GM10266 (cell line): ENCODE measurements around the gene NLRP3.
"Not testable (repeated sequence)": the region's sequence is repeated elsewhere in the genome, so short reads cannot be mapped to it uniquely, and the experiment has no call there.

Source experiments
- DNase-seq: peaks from one replicate; pipeline ENCODE4 v3.0.0; 2012; ENCODE audit errors: extremely low spot score
- TF ChIP-seq, protein P1 (sequence below): IDR thresholded peaks from 2 replicates; pipeline ENCODE4 v1.5.1; 2012; ENCODE audit warnings: mild to moderate bottlenecking, low read depth; ENCODE audit not compliant: control insufficient read depth, insufficient read depth; ENCODE audit errors: missing control alignments

The NLRP3 gene

DNA sequence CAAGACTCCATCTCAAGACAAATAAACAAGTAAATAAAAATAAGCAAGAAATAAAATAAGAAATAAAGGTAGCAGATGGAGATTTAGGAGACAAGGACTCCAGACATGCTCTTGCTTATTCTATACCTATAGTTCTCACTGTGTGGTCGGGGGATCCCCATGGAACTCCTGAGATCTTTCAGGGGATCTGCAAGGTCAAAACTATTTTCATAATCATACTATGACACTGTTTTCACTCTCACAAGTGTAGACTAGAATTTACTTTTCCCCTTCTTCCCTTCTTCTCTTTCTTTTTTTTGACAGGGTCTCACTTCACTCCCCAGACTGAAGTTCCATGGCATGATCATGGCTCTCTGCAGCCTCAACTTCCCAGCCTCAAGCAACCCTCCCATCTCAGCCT, 29.8 kb upstream of the NLRP3 start:
- no peak for DNase-seq
- TF ChIP-seq, protein P1, sequence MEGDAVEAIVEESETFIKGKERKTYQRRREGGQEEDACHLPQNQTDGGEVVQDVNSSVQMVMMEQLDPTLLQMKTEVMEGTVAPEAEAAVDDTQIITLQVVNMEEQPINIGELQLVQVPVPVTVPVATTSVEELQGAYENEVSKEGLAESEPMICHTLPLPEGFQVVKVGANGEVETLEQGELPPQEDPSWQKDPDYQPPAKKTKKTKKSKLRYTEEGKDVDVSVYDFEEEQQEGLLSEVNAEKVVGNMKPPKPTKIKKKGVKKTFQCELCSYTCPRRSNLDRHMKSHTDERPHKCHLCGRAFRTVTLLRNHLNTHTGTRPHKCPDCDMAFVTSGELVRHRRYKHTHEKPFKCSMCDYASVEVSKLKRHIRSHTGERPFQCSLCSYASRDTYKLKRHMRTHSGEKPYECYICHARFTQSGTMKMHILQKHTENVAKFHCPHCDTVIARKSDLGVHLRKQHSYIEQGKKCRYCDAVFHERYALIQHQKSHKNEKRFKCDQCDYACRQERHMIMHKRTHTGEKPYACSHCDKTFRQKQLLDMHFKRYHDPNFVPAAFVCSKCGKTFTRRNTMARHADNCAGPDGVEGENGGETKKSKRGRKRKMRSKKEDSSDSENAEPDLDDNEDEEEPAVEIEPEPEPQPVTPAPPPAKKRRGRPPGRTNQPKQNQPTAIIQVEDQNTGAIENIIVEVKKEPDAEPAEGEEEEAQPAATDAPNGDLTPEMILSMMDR, result no peak

DNA sequence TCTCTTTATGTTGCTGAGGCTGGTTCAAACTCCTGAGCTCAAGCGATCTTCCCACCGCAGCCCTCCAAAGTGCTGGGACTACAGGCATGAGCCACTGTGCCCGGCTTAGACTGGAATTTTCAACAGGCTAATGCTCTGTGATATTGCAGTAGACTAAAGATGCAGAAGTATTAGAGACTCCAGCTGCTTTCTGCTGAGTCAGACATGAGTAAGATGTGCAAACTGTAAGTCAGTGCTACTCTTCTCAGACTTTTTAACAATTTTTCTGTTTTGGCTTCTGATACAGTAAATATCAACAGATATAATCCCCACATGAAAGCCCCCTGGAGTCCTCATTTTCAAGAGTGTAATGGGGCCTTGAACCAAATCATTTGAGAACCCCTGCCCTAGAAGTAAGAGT, 29.3 kb upstream of the NLRP3 start:
- no peak for DNase-seq
- TF ChIP-seq, protein P1, result no peak

DNA sequence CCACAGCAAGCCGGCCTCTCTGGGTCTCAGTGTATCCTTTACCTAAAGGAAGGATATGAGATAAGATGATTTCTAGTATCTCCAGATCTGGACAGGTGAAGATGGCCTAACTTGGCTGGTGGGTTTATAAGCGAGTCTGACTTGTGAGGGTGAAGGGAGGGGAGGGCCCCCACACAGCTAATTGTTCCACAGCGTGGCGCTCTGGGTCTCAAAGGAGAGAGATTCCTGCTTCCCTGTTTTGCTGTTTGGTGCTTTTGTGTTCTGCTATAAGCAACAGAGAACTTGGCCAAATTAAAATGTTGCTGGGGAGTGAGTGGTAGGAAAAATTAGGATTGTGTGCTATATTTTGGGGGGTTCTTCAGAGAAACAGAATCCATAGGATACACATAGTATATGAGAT, 28.9 kb upstream of the NLRP3 start:
- DNase-seq, result no peak
- TF ChIP-seq, protein P1, result no peak

DNA sequence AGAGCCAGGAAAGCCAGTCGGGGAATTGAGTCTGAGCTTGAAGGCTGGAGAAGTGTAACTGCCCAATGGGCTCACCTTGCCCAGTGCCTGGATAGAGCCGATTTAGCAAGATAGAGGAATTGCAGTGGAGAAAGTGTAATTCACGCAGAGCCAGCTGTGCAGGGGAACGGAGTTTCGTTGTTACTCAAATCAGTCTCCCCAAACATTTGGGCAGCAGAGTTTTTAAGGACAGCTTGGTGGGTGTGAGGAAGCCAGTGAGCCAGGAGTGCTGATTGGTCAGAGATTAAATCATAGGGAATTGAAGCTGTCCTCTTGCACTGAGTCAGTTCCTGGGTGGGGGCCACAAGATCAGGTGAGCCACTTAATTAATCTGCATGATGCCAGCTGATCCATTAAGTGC, 28.4 kb upstream of the NLRP3 start:
- TF ChIP-seq, protein P1, result no peak
- DNase-seq, result no peak

DNA sequence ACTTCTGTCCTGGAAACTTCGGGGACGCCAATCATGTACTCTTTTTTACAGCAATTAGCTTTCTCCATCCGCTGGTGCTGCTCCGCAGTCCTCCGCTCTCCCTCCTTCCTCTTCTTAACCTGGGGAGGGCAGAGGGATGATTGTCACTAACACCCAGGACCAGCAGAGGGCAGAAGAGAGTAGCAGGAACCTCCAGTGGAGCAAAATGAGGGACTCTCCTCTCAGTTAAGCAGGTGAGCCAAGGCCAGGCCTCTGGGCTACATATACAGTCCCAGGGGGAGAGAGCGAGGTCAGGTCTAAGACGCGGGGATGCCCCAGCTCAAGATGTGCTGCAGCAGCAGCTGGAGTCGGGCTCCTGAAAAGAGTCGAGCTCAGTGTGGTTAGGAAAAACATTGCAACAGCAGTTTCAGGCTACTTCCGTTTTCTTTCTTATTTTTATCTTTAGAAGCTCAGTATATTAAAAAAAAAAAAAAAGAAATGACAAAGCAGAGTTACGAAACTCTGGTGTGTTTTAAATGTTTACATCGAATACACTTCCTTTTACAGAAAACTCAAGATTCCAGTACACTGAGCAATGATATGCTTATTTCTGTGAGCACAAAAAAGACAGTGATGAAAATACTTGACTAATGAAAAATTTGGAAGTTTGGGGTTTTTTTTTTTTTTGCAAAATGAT, 25.7 kb upstream of the NLRP3 start:
- peak; percentile 87 for DNase-seq
- TF ChIP-seq, protein P1, result peak; percentile 90

DNA sequence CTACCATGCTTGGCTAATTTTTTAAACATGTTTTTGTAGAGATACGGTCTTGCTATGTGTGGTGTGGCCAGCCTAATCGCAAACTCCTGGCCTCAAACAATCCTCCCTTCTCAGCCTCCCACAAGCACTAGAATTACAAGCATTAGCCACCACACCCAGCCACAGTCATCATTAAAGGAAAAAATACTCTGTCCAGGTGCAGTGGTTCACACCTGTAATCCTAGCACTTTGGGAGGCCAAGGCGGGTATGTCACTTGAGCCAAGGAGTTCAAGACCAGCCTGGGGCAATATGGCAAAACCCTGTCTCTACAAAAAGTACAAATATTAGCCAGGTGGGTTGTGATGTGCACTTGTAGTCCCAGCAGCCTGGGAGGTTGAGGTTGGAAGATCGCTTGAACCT, 25.0 kb upstream of the NLRP3 start:
- TF ChIP-seq, protein P1, result no peak

DNA sequence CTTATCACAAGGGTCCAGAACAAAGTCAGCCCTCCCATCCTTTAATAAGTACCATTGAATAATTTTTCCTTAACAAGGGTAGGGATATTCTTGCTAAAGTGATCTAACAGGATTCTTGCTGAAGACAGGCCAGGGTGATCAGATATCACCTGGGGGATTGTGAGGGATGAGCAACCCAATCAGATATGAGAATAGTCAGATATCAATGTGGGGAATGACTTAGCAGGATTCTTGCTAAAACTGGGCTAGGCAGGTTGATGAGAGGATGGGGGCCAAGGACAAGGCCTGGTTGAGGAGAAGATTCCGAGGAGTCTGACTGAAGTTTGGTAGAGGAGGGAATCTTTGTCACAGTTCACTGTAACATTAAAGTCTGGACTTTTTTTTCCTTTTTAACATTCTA, 23.9 kb upstream of the NLRP3 start:
- TF ChIP-seq, protein P1, result no peak

More for the DNA sequence above, 25.0 kb upstream of the NLRP3 start:
- DNase-seq, result no peak

DNA sequence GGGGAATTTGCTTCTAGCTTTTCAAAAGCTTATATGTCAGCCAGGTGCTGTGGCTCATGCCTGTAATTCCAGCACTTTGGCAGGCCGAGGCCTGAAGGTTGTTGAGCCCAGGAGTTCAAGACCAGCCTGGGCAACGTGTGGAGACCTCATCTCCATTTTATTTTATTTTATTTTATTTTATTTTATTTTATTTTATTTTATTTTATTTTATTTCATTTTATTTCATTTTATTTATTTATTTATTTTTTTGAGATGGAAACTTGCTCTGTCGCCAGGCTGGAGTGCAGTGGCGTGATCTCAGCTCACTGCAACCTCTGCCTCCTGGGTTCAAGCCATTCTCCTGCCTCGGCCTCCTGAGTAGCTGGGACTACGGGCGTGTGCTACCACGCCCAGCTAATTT, 20.9 kb upstream of the NLRP3 start:
- DNase-seq, result not testable (repeated sequence)

More for the DNA sequence above, 23.9 kb upstream of the NLRP3 start:
- no peak for DNase-seq
